Urinary bladder (tissue), 4 donors: ENCODE results near the gene ATP10A. TPM values are rescaled to one million over a fixed set of nuclear protein-coding genes. Genes with fewer than 3 reads are reported as not detected.
A peak's percentile ranks its signal among the peaks of the same experiment; 100 is the strongest.

Source experiments
- DNase-seq: peaks from one replicate; pipeline ENCODE4 v3.0.0-alpha.2; 2015; ENCODE audit errors: extremely low spot score
- H3K27ac ChIP-seq: one replicate; pipeline ENCODE4 v1.5.1; 2013; ENCODE audit warnings: low read depth, mild to moderate bottlenecking, moderate library complexity
- H3K36me3 ChIP-seq: one replicate; pipeline ENCODE4 v1.6.1; 2013; ENCODE audit warnings: mild to moderate bottlenecking, moderate library complexity; ENCODE audit not compliant: insufficient read depth
- H3K4me1 ChIP-seq: one replicate; pipeline ENCODE4 v1.6.1; 2013; ENCODE audit warnings: mild to moderate bottlenecking, moderate library complexity; ENCODE audit not compliant: insufficient read depth
- H3K4me3 ChIP-seq: one replicate; pipeline ENCODE4 v1.5.1; 2013; ENCODE audit warnings: low read depth, low read length
- WGBS: extraction: QIAGEN DNeasy Blood & Tissue Kit; methylation state at CpG from one replicate; pipeline ENCODE4 v1.1.7; 2013; 5-methylcytosine and 5-hydroxymethylcytosine counted together
- polyA plus RNA-seq: library from polyadenylated mRNA; stranded (reverse); fragments of 200-250 nt; gene quantifications from one replicate; pipeline ENCODE4 v1.2.3, GENCODE V29; 2013
- total RNA-seq: library from RNA; depleted of rRNA; stranded (reverse); fragments of >200 nt; gene quantifications from one replicate; pipeline ENCODE4 v1.2.3, GENCODE V29; 2014
- donor health status: healthy with polysubstance abuse.
- donor health status: healthy.

The ATP10A gene
- total and polyA plus RNA-seq, 2 donors: 5.0 to 7.8 TPM

GRCh38 chr15:25876231-25877140 is 13.4 kb upstream of the ATP10A start:
- Histone ChIP-seq H3K4me1 (no peaks in the 10 kb centered on the region), H3K4me3 (no peak overlapping the region), H3K36me3 (no peaks in the 10 kb centered on the region), H3K27ac (no peak overlapping the region)
- no peak for DNase-seq
- WGBS: 57% methylated on average over 18 of the region's 18 CpGs

GRCh38 chr15:25875566-25875965 is 12.4 kb upstream of the ATP10A start:
- H3K4me3 ChIP-seq: no peak overlapping the region
- H3K27ac ChIP-seq: no peak overlapping the region
- DNase-seq: no peak
- H3K4me1 ChIP-seq: no peaks in the 10 kb centered on the region
- 91% methylated on average over 7 of the region's 7 CpGs for WGBS
- no peaks in the 10 kb centered on the region for H3K36me3 ChIP-seq

GRCh38 chr15:25874379-25874778 is 11.3 kb upstream of the ATP10A start:
- no peak for DNase-seq
- Histone ChIP-seq H3K4me3 (no peak overlapping the region), H3K36me3 (no peaks in the 10 kb centered on the region), H3K4me1 (no peaks in the 10 kb centered on the region), H3K27ac (no peak overlapping the region)

GRCh38 chr15:25871403-25871802 is 8.3 kb upstream of the ATP10A start:
- Histone ChIP-seq H3K27ac (no peak overlapping the region), H3K4me3 (no peak overlapping the region), H3K4me1 (no peaks in the 10 kb centered on the region), H3K36me3 (no peaks in the 10 kb centered on the region)
- DNase-seq: no peak

GRCh38 chr15:25870938-25871337 is 7.8 kb upstream of the ATP10A start:
- H3K27ac ChIP-seq: no peak overlapping the region
- H3K36me3 ChIP-seq: no peaks in the 10 kb centered on the region
- no peak overlapping the region for H3K4me3 ChIP-seq
- DNase-seq: no peak
- H3K4me1 ChIP-seq: no peaks in the 10 kb centered on the region
- 93% methylated on average over 2 of the region's 2 CpGs for WGBS

GRCh38 chr15:25869701-25870100 is 6.6 kb upstream of the ATP10A start:
- no peaks in the 10 kb centered on the region for H3K4me1 ChIP-seq
- no peak for DNase-seq
- no peaks in the 10 kb centered on the region for H3K36me3 ChIP-seq
- 60% methylated on average over 8 of the region's 8 CpGs for WGBS
- H3K27ac ChIP-seq: no peak overlapping the region
- no peak overlapping the region for H3K4me3 ChIP-seq

GRCh38 chr15:25866874-25867273 is 3.7 kb upstream of the ATP10A start:
- H3K36me3 ChIP-seq: no peaks in the 10 kb centered on the region
- H3K4me1 ChIP-seq: no peaks in the 10 kb centered on the region
- no peak overlapping the region for H3K27ac ChIP-seq
- H3K4me3 ChIP-seq: no peak overlapping the region
- DNase-seq: no peak
- WGBS: 96% methylated on average over 7 of the region's 7 CpGs

- 94% methylated on average over 8 of the region's 8 CpGs for WGBS
- DNase-seq: no peak
- no peaks in the 10 kb centered on the region for H3K4me1 ChIP-seq
- no peak overlapping the region for H3K4me3 ChIP-seq
- H3K27ac ChIP-seq: no peak overlapping the region
- no peaks in the 10 kb centered on the region for H3K36me3 ChIP-seq
Observed at GRCh38 chr15:25866251-25866650, 3.1 kb upstream of the ATP10A start.

GRCh38 chr15:25864966-25865365 is 1.8 kb upstream of the ATP10A start:
- WGBS: 95% methylated on average over 3 of the region's 3 CpGs
- DNase-seq: no peak
- Histone ChIP-seq H3K4me1 (no peaks in the 10 kb centered on the region), H3K4me3 (no peak overlapping the region), H3K27ac (no peak overlapping the region), H3K36me3 (no peaks in the 10 kb centered on the region)

GRCh38 chr15:25863968-25864580 is 947 bp upstream of the ATP10A start:
- WGBS: 87% methylated on average over 21 of the region's 21 CpGs
- H3K36me3 ChIP-seq: no peaks in the 10 kb centered on the region
- H3K4me3 ChIP-seq: no peak overlapping the region
- no peak overlapping the region for H3K27ac ChIP-seq
- DNase-seq: no peak
- H3K4me1 ChIP-seq: no peaks in the 10 kb centered on the region

- 2% methylated on average over 69 of the region's 69 CpGs for WGBS
- Histone ChIP-seq H3K27ac (no peak overlapping the region), H3K4me1 (no peaks in the 10 kb centered on the region), H3K36me3 (no peaks in the 10 kb centered on the region), H3K4me3 (peak overlapping the region; percentile 71)
- DNase-seq: no peak
Observed at GRCh38 chr15:25862472-25863110, 536 bp downstream of the ATP10A start.

GRCh38 chr15:25862071-25862471 is 1.1 kb downstream of the ATP10A start:
- H3K4me3 ChIP-seq: peak overlapping the region; percentile 71
- H3K4me1 ChIP-seq: no peaks in the 10 kb centered on the region
- 22% methylated on average over 19 of the region's 19 CpGs for WGBS
- no peak for DNase-seq
- H3K36me3 ChIP-seq: no peaks in the 10 kb centered on the region
- H3K27ac ChIP-seq: no peak overlapping the region

- Histone ChIP-seq H3K27ac (peak overlapping the region; percentile 29), H3K4me1 (no peaks in the 10 kb centered on the region), H3K36me3 (no peaks in the 10 kb centered on the region), H3K4me3 (peak overlapping the region; percentile 71)
- DNase-seq: no peak
- WGBS: 71% methylated on average over 20 of the region's 20 CpGs
Observed at GRCh38 chr15:25860885-25861866, 2.0 kb downstream of the ATP10A start.
